Measurements from ENCODE around the gene SPAM1.

Gene SPAM1

GRCh38 chr7:123945938-123946337 lies 20.9 kb downstream of the SPAM1 start:
- no peak for TF ChIP-seq CTCF (IDR thresholded peaks at IDR 0.05; ENCODE audit: control insufficient read depth, insufficient read depth, low read depth, low read length, missing control alignments)
- DNase-seq (ENCODE audit: low read depth): no peak
- no peak overlapping the region for H3K4me3 ChIP-seq (ENCODE audit: control insufficient read depth, low read depth, low read length)

GRCh38 chr7:123948136-123948535 lies 23.1 kb downstream of the SPAM1 start:
- H3K4me3 ChIP-seq (ENCODE audit: control insufficient read depth, low read depth, low read length): no peak overlapping the region
- no peak for TF ChIP-seq CTCF (IDR thresholded peaks at IDR 0.05; ENCODE audit: control insufficient read depth, insufficient read depth, low read depth, low read length, missing control alignments)
- DNase-seq (ENCODE audit: low read depth): no peak

- TF ChIP-seq CTCF (IDR thresholded peaks at IDR 0.05; ENCODE audit: control insufficient read depth, insufficient read depth, low read depth, low read length, missing control alignments): no peak
- DNase-seq (ENCODE audit: low read depth): no peak
Observed at GRCh38 chr7:123958186-123958703, 33.2 kb downstream of the SPAM1 start.

GRCh38 chr7:123961771-123962170 lies 36.7 kb downstream of the SPAM1 start:
- no peak for TF ChIP-seq CTCF (IDR thresholded peaks at IDR 0.05; ENCODE audit: control insufficient read depth, insufficient read depth, low read depth, low read length, missing control alignments)
- DNase-seq (ENCODE audit: low read depth): no peak

More at GRCh38 chr7:123958186-123958703, 33.2 kb downstream of the SPAM1 start:
- no peak overlapping the region for H3K4me3 ChIP-seq (ENCODE audit: control insufficient read depth, low read depth, low read length)

GRCh38 chr7:123966936-123967335 lies 41.9 kb downstream of the SPAM1 start:
- no peak for DNase-seq (ENCODE audit: low read depth)
- no peak overlapping the region for H3K4me3 ChIP-seq (ENCODE audit: control insufficient read depth, low read depth, low read length)
- no peak for TF ChIP-seq CTCF (IDR thresholded peaks at IDR 0.05; ENCODE audit: control insufficient read depth, insufficient read depth, low read depth, low read length, missing control alignments)

More at GRCh38 chr7:123961771-123962170, 36.7 kb downstream of the SPAM1 start:
- H3K4me3 ChIP-seq (ENCODE audit: control insufficient read depth, low read depth, low read length): no peak overlapping the region

GRCh38 chr7:123972045-123972444 lies 47.0 kb downstream of the SPAM1 start:
- H3K4me3 ChIP-seq (ENCODE audit: control insufficient read depth, low read depth, low read length): no peak overlapping the region
- DNase-seq (ENCODE audit: low read depth): no peak
- no peak for TF ChIP-seq CTCF (IDR thresholded peaks at IDR 0.05; ENCODE audit: control insufficient read depth, insufficient read depth, low read depth, low read length, missing control alignments)

- no peak for TF ChIP-seq CTCF (IDR thresholded peaks at IDR 0.05; ENCODE audit: control insufficient read depth, insufficient read depth, low read depth, low read length, missing control alignments)
- no peak overlapping the region for H3K4me3 ChIP-seq (ENCODE audit: control insufficient read depth, low read depth, low read length)
- DNase-seq (ENCODE audit: low read depth): no peak
Observed at GRCh38 chr7:123972831-123973230, 47.8 kb downstream of the SPAM1 start.
